Measurements from ENCODE around the gene PLEKHA5.

PLEKHA5 gene

GRCh38 chr12:19239616-19240234 lies 110.2 kb downstream of the PLEKHA5 start:
- DNase-seq (ENCODE audit: low spot score), result no peak
- in situ Hi-C loops (cut with MboI; ENCODE audit: low pct_unique_long_range_greater_than_20kb, low sequenced_read_pairs, unreplicated experiment), result no loop called here
- no peak for TF ChIP-seq CTCF (IDR thresholded peaks at IDR 0.05; ENCODE audit: extremely low read depth, insufficient read depth, missing control alignments)

GRCh38 chr12:19242581-19242980 lies 113.0 kb downstream of the PLEKHA5 start:
- DNase-seq (ENCODE audit: low spot score), result no peak
- TF ChIP-seq CTCF (IDR thresholded peaks at IDR 0.05; ENCODE audit: extremely low read depth, insufficient read depth, missing control alignments), result no peak
- in situ Hi-C loops (cut with MboI; ENCODE audit: low pct_unique_long_range_greater_than_20kb, low sequenced_read_pairs, unreplicated experiment), result no loop called here

- TF ChIP-seq CTCF (IDR thresholded peaks at IDR 0.05; ENCODE audit: extremely low read depth, insufficient read depth, missing control alignments), result no peak
- DNase-seq (ENCODE audit: low spot score), result no peak
Observed at GRCh38 chr12:19243551-19243950, 114.0 kb downstream of the PLEKHA5 start.

GRCh38 chr12:19244312-19244711 lies 114.8 kb downstream of the PLEKHA5 start:
- TF ChIP-seq CTCF (IDR thresholded peaks at IDR 0.05; ENCODE audit: extremely low read depth, insufficient read depth, missing control alignments), result no peak
- in situ Hi-C loops (cut with MboI; ENCODE audit: low pct_unique_long_range_greater_than_20kb, low sequenced_read_pairs, unreplicated experiment), result no loop called here

More at GRCh38 chr12:19243551-19243950, 114.0 kb downstream of the PLEKHA5 start:
- in situ Hi-C loops (cut with MboI; ENCODE audit: low pct_unique_long_range_greater_than_20kb, low sequenced_read_pairs, unreplicated experiment), result no loop called here

GRCh38 chr12:19245106-19245505 lies 115.6 kb downstream of the PLEKHA5 start:
- DNase-seq (ENCODE audit: low spot score), result no peak

More at GRCh38 chr12:19244312-19244711, 114.8 kb downstream of the PLEKHA5 start:
- DNase-seq (ENCODE audit: low spot score), result no peak

GRCh38 chr12:19245666-19246065 lies 116.1 kb downstream of the PLEKHA5 start:
- in situ Hi-C loops (cut with MboI; ENCODE audit: low pct_unique_long_range_greater_than_20kb, low sequenced_read_pairs, unreplicated experiment), result no loop called here
- no peak for DNase-seq (ENCODE audit: low spot score)
- no peak for TF ChIP-seq CTCF (IDR thresholded peaks at IDR 0.05; ENCODE audit: extremely low read depth, insufficient read depth, missing control alignments)

More at GRCh38 chr12:19245106-19245505, 115.6 kb downstream of the PLEKHA5 start:
- in situ Hi-C loops (cut with MboI; ENCODE audit: low pct_unique_long_range_greater_than_20kb, low sequenced_read_pairs, unreplicated experiment), result no loop called here
- no peak for TF ChIP-seq CTCF (IDR thresholded peaks at IDR 0.05; ENCODE audit: extremely low read depth, insufficient read depth, missing control alignments)
